Esophagus muscularis mucosa (tissue), 4 donors: ENCODE data around the gene SYT3. TPM values are rescaled to one million over a fixed set of nuclear protein-coding genes. Genes with fewer than 3 reads are reported as not detected.

ENCODE experiments used
- DNase-seq: peaks from one replicate; pipeline ENCODE4 v3.0.0-alpha.2; 2017; ENCODE audit errors: extremely low spot score
- H3K27ac ChIP-seq, 4 donors: fragments of 200-600 bp; sonication (generic); replicated peaks in 1 of 4; 1 replicate in 3 of 4; 2 replicates in 1 of 4; pipeline ENCODE4 v1.5.1; 2016 to 2019; ENCODE audit warnings: mild to moderate bottlenecking in 1 of 4
- H3K27me3 ChIP-seq, 4 donors: fragments of 200-600 bp; sonication (generic); one replicate each; pipeline versions ENCODE4 v1.5.1 to v1.6.0; 2016 to 2019
- H3K36me3 ChIP-seq, 4 donors: fragments of 200-600 bp; sonication (generic); one replicate each; pipeline ENCODE4 v1.5.1; 2016 to 2019
- H3K4me1 ChIP-seq, 4 donors: fragments of 200-600 bp; sonication (generic); one replicate each; pipeline ENCODE4 v1.5.1; 2016 to 2019
- H3K4me3 ChIP-seq, 4 donors: fragments of 200-600 bp; sonication (generic); 1 replicate in 2 of 4; 2 replicates in 2 of 4; pipeline ENCODE4 v1.5.1; 2016 to 2019; ENCODE audit warnings: mild to moderate bottlenecking in 4 of 4, moderate library complexity in 1 of 4
- H3K9me3 ChIP-seq, 4 donors: fragments of 200-600 bp; sonication (generic); 1 replicate in 3 of 4; 2 replicates in 1 of 4; pipeline ENCODE4 v1.5.1; 2016 to 2019
- EP300 ChIP-seq: sonication (generic); formaldehyde crosslinking; IDR thresholded peaks from one replicate; pipeline ENCODE4 v1.6.1; 2017; ENCODE audit warnings: antibody characterized with exemption
- POLR2A ChIP-seq: fragments of 450-650 bp; IDR thresholded peaks from one replicate; pipeline ENCODE4 v1.6.1; 2017; ENCODE audit warnings: antibody characterized with exemption, moderate library complexity, mild to moderate bottlenecking, low read depth
- POLR2AphosphoS5 ChIP-seq, 2 donors: sonication (generic); formaldehyde crosslinking; IDR thresholded peaks; one replicate each; pipeline ENCODE4 v1.6.1; 2017; ENCODE audit warnings: antibody characterized with exemption in 2 of 2
- WGBS: methylation state at CpG from one replicate; pipeline ENCODE4 v1.1.5; 2018; 5-methylcytosine and 5-hydroxymethylcytosine counted together
- intact Hi-C: fragments of 100-400 bp; cut with DNase I; formaldehyde crosslinking; loops from one replicate; pipeline ENCODE4 v1.15.1; 2023
- total RNA-seq, 4 donors: library from RNA; depleted of rRNA; stranded (reverse); fragments of >200 nt; gene quantifications; one replicate each; pipeline versions ENCODE4 v1.1.0 to v1.2.1, GENCODE V29; 2016
- TF ChIP-seq, protein P1 (sequence below), 3 experiments: fragments of 200-600 bp in 2 of 3; fragments of 450-650 bp in 1 of 3; sonication (generic) in 2 of 3; IDR thresholded peaks; one replicate each; pipeline ENCODE4 v1.5.1; 2017 to 2019; ENCODE audit warnings: antibody characterized with exemption in 3 of 3, mild to moderate bottlenecking in 2 of 3, moderate library complexity in 1 of 3

SYT3 gene
- total RNA-seq, 4 donors from 2014 or later: 0.17 to 1.2 (median 0.71) TPM; not detected in 1

DNA sequence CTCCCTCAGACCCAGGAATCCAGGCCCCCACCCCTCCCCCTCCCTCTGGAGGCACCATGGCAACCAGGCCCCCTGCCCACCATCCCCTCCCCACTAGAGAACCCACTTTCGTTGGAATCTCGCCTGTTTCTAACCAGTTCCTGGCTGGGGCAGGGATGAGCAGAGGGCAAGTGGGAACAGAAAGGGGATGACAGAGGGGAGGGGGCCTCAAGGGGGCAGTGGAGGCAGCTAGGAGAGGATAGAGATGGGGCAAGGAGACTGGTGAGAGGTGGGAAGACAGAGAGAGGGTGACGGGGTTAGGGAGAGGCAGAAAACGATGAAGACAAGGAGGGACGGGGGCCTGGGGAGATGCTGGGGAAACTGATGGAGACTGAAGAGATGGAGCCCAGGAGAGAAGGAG, 9.0 kb upstream of the SYT3 start:
- Histone ChIP-seq H3K9me3 (peaks cover 0 to 5% (median 0%) of the 10 kb centered on the region in 4 donors), H3K27ac (no peak overlapping the region), H3K4me1 (no peaks in the 10 kb centered on the region), H3K36me3 (no peaks in the 10 kb centered on the region), H3K27me3 (peaks cover 0 to 91% (median 0%) of the 10 kb centered on the region in 4 donors), H3K4me3 (no peak overlapping the region)
- DNase-seq: no peak
- intact Hi-C loops: no loop called here
- TF ChIP-seq EP300 (no peak), POLR2AphosphoS5 (IDR thresholded peaks at IDR 0.05) (no peak), POLR2A (no peak)
- TF ChIP-seq, protein P1, sequence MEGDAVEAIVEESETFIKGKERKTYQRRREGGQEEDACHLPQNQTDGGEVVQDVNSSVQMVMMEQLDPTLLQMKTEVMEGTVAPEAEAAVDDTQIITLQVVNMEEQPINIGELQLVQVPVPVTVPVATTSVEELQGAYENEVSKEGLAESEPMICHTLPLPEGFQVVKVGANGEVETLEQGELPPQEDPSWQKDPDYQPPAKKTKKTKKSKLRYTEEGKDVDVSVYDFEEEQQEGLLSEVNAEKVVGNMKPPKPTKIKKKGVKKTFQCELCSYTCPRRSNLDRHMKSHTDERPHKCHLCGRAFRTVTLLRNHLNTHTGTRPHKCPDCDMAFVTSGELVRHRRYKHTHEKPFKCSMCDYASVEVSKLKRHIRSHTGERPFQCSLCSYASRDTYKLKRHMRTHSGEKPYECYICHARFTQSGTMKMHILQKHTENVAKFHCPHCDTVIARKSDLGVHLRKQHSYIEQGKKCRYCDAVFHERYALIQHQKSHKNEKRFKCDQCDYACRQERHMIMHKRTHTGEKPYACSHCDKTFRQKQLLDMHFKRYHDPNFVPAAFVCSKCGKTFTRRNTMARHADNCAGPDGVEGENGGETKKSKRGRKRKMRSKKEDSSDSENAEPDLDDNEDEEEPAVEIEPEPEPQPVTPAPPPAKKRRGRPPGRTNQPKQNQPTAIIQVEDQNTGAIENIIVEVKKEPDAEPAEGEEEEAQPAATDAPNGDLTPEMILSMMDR (IDR thresholded peaks at IDR 0.05): no peak
- 50% methylated on average over 5 of the region's 5 CpGs for WGBS

DNA sequence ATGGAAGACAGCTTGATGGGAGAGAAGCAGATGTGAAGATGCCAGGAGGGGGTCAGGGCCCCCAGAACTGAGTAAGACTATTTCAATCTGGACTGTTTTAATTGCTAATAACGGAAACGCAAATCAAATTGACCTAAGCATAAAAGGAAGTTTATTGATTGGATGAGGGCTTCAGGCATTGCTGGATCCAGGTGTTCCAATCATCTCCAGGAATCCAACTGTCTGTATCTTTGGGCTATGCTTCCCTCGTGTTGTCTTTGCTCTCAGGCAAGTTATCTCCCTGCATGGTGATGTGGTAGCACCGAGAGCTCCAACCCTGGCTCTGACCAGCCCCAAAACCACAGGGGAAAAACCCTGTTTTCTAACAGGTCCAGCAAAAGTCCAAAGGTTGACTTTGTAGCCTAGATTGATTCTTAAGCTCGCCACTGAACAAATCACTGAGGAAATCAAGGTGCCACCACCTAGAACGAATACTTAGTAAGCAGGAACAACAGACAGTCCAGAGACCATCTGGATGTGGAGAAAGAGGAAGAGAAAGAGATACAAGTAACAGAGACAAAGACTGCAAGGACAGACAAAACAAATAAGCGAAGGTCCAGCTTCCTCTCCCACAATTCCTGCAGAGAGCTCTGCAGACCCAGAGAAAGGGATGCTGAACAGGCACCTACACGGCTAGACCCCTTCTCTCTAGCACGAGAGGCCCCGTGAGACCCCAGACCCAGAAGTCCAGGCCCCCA, 8.4 kb upstream of the SYT3 start:
- H3K27ac ChIP-seq: no peak overlapping the region
- no peaks in the 10 kb centered on the region for H3K36me3 ChIP-seq
- H3K4me3 ChIP-seq: no peak overlapping the region
- intact Hi-C loops: no loop called here
- H3K27me3 ChIP-seq: peaks cover 0 to 91% (median 0%) of the 10 kb centered on the region in 4 donors
- no peaks in the 10 kb centered on the region for H3K4me1 ChIP-seq
- TF ChIP-seq EP300 (no peak), POLR2AphosphoS5 (IDR thresholded peaks at IDR 0.05) (no peak), POLR2A (no peak)
- TF ChIP-seq, protein P1 (IDR thresholded peaks at IDR 0.05): no peak
- WGBS: 60% methylated on average over 10 of the region's 10 CpGs
- DNase-seq: no peak
- H3K9me3 ChIP-seq: peaks cover 0 to 5% (median 0%) of the 10 kb centered on the region in 4 donors

DNA sequence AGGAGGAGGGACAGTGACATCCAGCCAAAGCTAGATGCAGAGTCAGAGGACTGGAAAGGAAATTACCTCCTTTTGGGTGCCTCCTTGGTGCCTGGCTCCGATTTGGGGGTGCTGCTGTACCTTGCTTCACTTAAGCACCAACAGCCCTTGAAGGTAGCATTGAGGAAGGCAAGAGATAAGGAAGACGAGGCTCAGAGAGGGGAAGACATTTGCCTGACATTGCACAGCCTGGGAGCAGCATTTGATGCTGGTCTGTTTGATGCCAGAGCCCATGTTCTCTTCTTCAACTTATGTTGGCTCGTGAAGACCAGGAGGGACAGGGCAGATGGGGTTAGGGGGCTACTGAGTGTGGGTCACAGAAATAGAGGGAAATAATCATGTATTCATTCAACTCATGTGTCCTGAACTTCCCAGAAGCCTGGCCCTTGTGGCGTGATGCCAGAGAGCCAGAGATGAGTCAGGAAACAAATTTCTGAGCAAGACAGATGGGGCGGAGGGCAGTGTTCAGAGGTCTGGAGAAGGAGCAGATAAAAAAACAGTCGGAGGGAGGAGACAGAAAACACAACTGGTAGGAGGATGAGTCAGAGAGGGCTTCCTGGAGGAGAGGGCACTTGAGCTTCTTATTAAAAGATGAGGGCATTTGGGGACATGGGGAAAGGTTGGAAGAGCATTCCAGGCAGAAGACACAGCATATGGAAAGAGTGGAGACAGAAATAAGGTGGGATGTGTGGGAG, 6.6 kb upstream of the SYT3 start:
- Histone ChIP-seq H3K27ac (no peak overlapping the region), H3K9me3 (peaks cover 0 to 5% (median 0%) of the 10 kb centered on the region in 4 donors), H3K27me3 (peaks cover 0 to 96% (median 0%) of the 10 kb centered on the region in 4 donors), H3K4me3 (no peak overlapping the region), H3K4me1 (no peaks in the 10 kb centered on the region), H3K36me3 (no peaks in the 10 kb centered on the region)
- intact Hi-C loops: no loop called here
- WGBS: 52% methylated on average over 6 of the region's 6 CpGs
- TF ChIP-seq POLR2A (no peak), EP300 (no peak), POLR2AphosphoS5 (IDR thresholded peaks at IDR 0.05) (no peak)
- TF ChIP-seq, protein P1 (IDR thresholded peaks at IDR 0.05): no peak
- no peak for DNase-seq

DNA sequence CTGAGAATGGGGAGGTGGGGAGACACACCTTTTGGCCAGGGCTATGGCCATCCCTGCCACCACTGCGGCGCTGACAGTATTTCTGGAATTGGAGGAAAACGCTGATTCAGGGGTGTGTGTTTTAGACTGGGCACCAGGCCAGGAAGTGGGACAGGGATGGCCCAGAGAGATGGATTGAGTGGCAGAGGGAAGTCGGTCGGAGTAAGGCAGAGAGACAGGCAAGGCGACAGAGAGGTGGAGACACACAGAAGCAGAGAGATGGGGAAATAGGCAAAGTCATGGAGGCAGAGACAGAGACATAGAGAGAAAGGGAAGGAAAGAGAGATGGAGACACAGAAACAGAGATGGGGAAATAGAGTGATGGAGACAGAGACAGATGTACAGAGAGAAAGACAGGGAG, 5.4 kb upstream of the SYT3 start:
- Histone ChIP-seq H3K9me3 (peaks cover 0 to 5% (median 0%) of the 10 kb centered on the region in 4 donors), H3K4me1 (peaks cover 0 to under 1% (median under 1%) of the 10 kb centered on the region in 4 donors), H3K4me3 (no peak overlapping the region), H3K27me3 (peaks cover 0 to 93% (median 0%) of the 10 kb centered on the region in 4 donors), H3K27ac (no peak overlapping the region), H3K36me3 (no peaks in the 10 kb centered on the region)
- intact Hi-C loops: no loop called here
- TF ChIP-seq EP300 (no peak), POLR2AphosphoS5 (IDR thresholded peaks at IDR 0.05) (no peak), POLR2A (no peak)
- TF ChIP-seq, protein P1 (IDR thresholded peaks at IDR 0.05): no peak
- 80% methylated on average over 6 of the region's 6 CpGs for WGBS
- no peak for DNase-seq
